Vagina (tissue), 2 donors: ENCODE data around the gene KCNH5.

Experiments used
- POLR2A ChIP-seq, 2 donors: fragments of 450-650 bp; IDR thresholded peaks; one replicate each; pipeline ENCODE4 v1.6.1; 2017; ENCODE audit warnings: antibody characterized with exemption in 2 of 2, mild to moderate bottlenecking in 2 of 2, moderate library complexity in 2 of 2
- TF ChIP-seq, protein P1 (sequence below), 3 experiments: fragments of 450-650 bp in 2 of 3; fragments of 200-600 bp in 1 of 3; sonication (generic) in 1 of 3; IDR thresholded peaks; one replicate each; pipeline ENCODE4 v1.5.1; 2017 to 2019; ENCODE audit warnings: antibody characterized with exemption in 3 of 3, mild to moderate bottlenecking in 2 of 3, moderate library complexity in 2 of 3

GRCh38 chr14:62654641-62655040, 390.6 kb downstream of the KCNH5 start:
- TF ChIP-seq POLR2A (IDR thresholded peaks at IDR 0.05): no peak
- TF ChIP-seq, protein P1, sequence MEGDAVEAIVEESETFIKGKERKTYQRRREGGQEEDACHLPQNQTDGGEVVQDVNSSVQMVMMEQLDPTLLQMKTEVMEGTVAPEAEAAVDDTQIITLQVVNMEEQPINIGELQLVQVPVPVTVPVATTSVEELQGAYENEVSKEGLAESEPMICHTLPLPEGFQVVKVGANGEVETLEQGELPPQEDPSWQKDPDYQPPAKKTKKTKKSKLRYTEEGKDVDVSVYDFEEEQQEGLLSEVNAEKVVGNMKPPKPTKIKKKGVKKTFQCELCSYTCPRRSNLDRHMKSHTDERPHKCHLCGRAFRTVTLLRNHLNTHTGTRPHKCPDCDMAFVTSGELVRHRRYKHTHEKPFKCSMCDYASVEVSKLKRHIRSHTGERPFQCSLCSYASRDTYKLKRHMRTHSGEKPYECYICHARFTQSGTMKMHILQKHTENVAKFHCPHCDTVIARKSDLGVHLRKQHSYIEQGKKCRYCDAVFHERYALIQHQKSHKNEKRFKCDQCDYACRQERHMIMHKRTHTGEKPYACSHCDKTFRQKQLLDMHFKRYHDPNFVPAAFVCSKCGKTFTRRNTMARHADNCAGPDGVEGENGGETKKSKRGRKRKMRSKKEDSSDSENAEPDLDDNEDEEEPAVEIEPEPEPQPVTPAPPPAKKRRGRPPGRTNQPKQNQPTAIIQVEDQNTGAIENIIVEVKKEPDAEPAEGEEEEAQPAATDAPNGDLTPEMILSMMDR (IDR thresholded peaks at IDR 0.05): no peak
